GM12878 (cell line): ENCODE measurements around the gene ZNF582. TPM values are rescaled to one million over a fixed set of nuclear protein-coding genes. Genes with fewer than 3 reads are reported as not detected.

Source experiments
- EED ChIP-seq: sonication (generic); IDR thresholded peaks from 2 replicates; pipeline ENCODE4 v1.6.1; 2016; ENCODE audit warnings: antibody characterized with exemption, low read depth
- FOXK2 ChIP-seq: fragments of 450-650 bp; IDR thresholded peaks from 2 replicates; pipeline ENCODE4 v1.6.1; 2017; ENCODE audit warnings: mild to moderate bottlenecking, moderate library complexity
- RUNX3 ChIP-seq: IDR thresholded peaks from 2 replicates; pipeline ENCODE4 v1.6.1; 2012; ENCODE audit warnings: low read length, inconsistent platforms
- SREBF2 ChIP-seq: IDR thresholded peaks from 2 replicates; pipeline ENCODE4 v1.6.1; 2012; ENCODE audit warnings: mild to moderate bottlenecking, low read length
- ZBTB11 ChIP-seq: fragments of 450-650 bp; formaldehyde crosslinking; IDR thresholded peaks from 2 replicates; pipeline ENCODE4 v1.5.0; 2022; ENCODE audit warnings: mild to moderate bottlenecking, missing genetic modification characterization
- ZBTB4 ChIP-seq: fragments of 450-650 bp; formaldehyde crosslinking; IDR thresholded peaks from 2 replicates; pipeline ENCODE4 v1.4.0; 2022; ENCODE audit warnings: mild to moderate bottlenecking, moderate library complexity
- ZNF592 ChIP-seq: fragments of 450-650 bp; IDR thresholded peaks from 2 replicates; pipeline ENCODE4 v1.6.1; 2017; ENCODE audit warnings: mild to moderate bottlenecking, moderate library complexity
- polyA plus RNA-seq, 11 experiments: library from polyadenylated mRNA; depleted of rRNA in 4 of 11; unstranded in 6 of 11; stranded (reverse) in 5 of 11; fragments of >200 nt; fragmentation: Nextera tagmentation in 4 of 11; fragmentation: Illumina TruSeq in 1 of 11; extraction: Ambion mirVana in 4 of 11; extraction: Trizol in 1 of 11; gene quantifications; 1 replicate in 1 of 11; 2 replicates in 10 of 11; pipeline versions ENCODE4 v1.2.1 to v1.2.3, GENCODE V29; 2011 to 2016; ENCODE audit warnings: inconsistent platforms in 2 of 11, missing spikeins in 2 of 11, low read depth in 1 of 11
- total RNA-seq, 4 experiments: library from RNA; depleted of rRNA in 3 of 4; stranded (reverse); fragments of >200 nt in 3 of 4; fragmentation: Illumina TruSeq in 1 of 4; extraction: Trizol in 1 of 4; gene quantifications; 2 replicates each; pipeline versions ENCODE4 v1.2.1 to v1.2.3, GENCODE V29; 2013 to 2021

Gene ZNF582
- total and polyA plus RNA-seq, 10 of the 15 experiments (the other 5 are each of a cell fraction or from before 2014, with no cell fraction given) = 0.37 to 1.4 (median 0.85) TPM; not detected in 1

- TF ChIP-seq ZBTB4 (no peak), FOXK2 (no peak), SREBF2 (no peak), EED (no peak), RUNX3 (no peak), ZNF592 (no peak), ZBTB11 (CRISPR knock-in tag) (peak; percentile 71)
Observed at GRCh38 chr19:56393119-56394012, at the start of gene ZNF582 (continued).
